Choroid plexus epithelial cell (primary cell): ENCODE data around the gene UGT1A8.

Experiments
- DNase-seq: peaks from one replicate; pipeline ENCODE4 v3.0.0-alpha.2; 2010; ENCODE audit warnings: low read depth
- H3K4me3 ChIP-seq: 2 replicates; pipeline ENCODE4 v1.5.1; 2011; ENCODE audit warnings: low read depth, mild to moderate bottlenecking, control low read depth, low read length, moderate library complexity
- TF ChIP-seq, protein P1 (sequence below): conservative IDR thresholded peaks from 2 replicates; pipeline ENCODE4 v1.5.1; 2011; ENCODE audit warnings: low read depth, mild to moderate bottlenecking, control low read depth, inconsistent platforms, low read length, moderate library complexity

UGT1A8 gene

GRCh38 chr2:233807215-233807865 is 189.9 kb downstream of the UGT1A8 start:
- TF ChIP-seq, protein P1, sequence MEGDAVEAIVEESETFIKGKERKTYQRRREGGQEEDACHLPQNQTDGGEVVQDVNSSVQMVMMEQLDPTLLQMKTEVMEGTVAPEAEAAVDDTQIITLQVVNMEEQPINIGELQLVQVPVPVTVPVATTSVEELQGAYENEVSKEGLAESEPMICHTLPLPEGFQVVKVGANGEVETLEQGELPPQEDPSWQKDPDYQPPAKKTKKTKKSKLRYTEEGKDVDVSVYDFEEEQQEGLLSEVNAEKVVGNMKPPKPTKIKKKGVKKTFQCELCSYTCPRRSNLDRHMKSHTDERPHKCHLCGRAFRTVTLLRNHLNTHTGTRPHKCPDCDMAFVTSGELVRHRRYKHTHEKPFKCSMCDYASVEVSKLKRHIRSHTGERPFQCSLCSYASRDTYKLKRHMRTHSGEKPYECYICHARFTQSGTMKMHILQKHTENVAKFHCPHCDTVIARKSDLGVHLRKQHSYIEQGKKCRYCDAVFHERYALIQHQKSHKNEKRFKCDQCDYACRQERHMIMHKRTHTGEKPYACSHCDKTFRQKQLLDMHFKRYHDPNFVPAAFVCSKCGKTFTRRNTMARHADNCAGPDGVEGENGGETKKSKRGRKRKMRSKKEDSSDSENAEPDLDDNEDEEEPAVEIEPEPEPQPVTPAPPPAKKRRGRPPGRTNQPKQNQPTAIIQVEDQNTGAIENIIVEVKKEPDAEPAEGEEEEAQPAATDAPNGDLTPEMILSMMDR, result peak; percentile 23
- H3K4me3 ChIP-seq, result no peak overlapping the region
- DNase-seq, result no peak

GRCh38 chr2:233807966-233808935 is 190.8 kb downstream of the UGT1A8 start:
- no peak for DNase-seq
- no peak overlapping the region for H3K4me3 ChIP-seq
- TF ChIP-seq, protein P1, result no peak

- H3K4me3 ChIP-seq, result no peak overlapping the region
- DNase-seq, result no peak
- TF ChIP-seq, protein P1, result no peak
Measured at GRCh38 chr2:233810385-233810784, 193.0 kb downstream of the UGT1A8 start.

DNA sequence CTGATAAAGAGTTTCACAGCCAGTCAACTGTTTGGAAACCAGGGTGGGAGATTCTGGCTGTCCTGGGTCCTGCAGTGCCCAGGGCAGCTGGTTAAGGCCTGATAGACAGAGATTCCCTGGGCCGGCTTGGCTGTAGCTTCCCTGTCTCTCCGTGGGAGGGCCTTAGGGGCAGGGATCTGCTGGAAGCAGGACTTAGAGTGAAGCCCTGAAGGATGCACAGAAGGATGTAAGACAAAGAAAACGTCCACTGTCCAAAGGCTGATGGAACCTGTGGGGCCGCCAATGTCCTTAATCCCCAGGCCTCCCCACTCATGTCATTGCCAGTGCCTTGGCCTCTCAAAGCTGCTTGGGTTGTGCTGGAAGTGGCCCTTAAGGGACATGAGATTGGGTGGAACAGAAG is 193.7 kb downstream of the UGT1A8 start:
- no peak overlapping the region for H3K4me3 ChIP-seq
- no peak for DNase-seq
- TF ChIP-seq, protein P1, result no peak

DNA sequence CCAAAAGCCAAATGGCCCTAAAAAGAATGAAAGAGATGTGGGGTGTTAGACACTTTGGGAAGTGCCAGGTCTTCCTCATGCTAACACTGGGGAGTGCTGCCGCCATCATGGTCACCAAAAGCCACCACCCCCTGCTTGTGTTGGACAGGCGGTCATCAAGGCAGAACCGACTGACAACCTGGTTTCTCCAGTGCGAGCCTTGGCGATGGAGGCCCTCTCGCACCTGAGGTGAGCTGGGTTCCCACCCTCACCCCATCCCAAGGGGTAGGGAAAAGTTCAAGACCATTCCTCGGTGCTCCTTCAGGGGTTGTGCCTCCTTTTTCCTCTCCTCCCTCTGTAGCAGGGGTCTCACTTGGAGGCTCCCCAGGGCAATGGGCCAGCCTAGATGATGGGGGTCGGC is 194.3 kb downstream of the UGT1A8 start:
- TF ChIP-seq, protein P1, result no peak
- H3K4me3 ChIP-seq, result no peak overlapping the region
- no peak for DNase-seq

DNA sequence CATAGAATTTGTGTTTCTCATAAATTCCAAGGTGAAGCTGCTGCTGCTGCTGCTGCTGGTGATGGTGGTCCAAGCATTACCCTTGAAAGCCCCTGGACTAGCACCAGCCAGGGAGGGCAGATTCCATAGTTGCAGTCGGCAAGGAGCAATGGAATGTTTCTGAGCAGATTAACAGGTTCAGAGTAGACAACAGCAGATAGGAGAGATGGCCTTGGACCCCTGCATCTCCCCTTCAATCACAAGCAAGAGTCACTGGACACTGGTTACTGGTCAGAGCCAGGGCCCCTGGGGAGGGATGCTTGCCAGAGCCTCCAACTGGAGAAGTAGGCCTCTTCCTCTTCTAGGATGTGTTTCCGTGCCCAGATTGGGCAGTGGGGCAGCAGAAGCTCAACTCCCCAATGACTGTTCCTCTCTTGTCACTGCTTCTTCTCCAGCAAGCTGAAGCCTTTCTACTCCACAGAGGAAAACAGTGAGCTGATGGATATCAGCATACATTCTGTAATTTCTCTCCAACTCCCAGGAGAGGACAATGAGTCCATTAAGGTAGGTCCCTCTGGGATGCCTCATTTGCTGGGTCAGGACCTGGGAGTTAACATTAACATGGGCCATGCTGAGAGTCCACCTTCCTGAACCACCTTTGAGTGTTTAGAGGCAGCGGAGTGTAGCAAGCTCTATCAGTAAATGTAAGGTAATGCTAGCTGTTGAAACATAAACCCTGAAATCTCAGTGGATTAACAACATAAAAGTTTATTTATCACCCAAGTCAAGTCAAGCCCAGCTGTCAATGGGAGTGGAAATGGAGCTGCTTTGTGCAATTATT is 196.0 kb downstream of the UGT1A8 start:
- no peak for DNase-seq
- TF ChIP-seq, protein P1, result no peak
- no peak overlapping the region for H3K4me3 ChIP-seq
